Chondrocyte (in vitro differentiated cells): ENCODE results near the gene RARB. TPM values are rescaled to one million over a fixed set of nuclear protein-coding genes. Genes with fewer than 3 reads are reported as not detected.

Experiments
- DNase-seq: peaks from one replicate; pipeline ENCODE4 v3.0.0; 2021; ENCODE audit warnings: mixed read lengths, low spot score
- H3K27ac Mint-ChIP-seq: one replicate; pipeline ENCODE4 v1.8.0; 2021; ENCODE audit warnings: mild to moderate bottlenecking, moderate library complexity, mixed read lengths; ENCODE audit not compliant: unreplicated experiment
- H3K27me3 Mint-ChIP-seq: 2 replicates; pipeline ENCODE4 v1.8.0; 2021; ENCODE audit warnings: low read depth, mixed read lengths
- H3K36me3 Mint-ChIP-seq: 2 replicates; pipeline ENCODE4 v1.8.0; 2021; ENCODE audit warnings: low read depth, mixed read lengths
- H3K4me1 Mint-ChIP-seq: 2 replicates; pipeline ENCODE4 v1.8.0; 2021; ENCODE audit warnings: low read depth, mild to moderate bottlenecking, mixed read lengths
- H3K4me3 Mint-ChIP-seq: one replicate; pipeline ENCODE4 v1.8.0; 2021; ENCODE audit warnings: mild to moderate bottlenecking, moderate library complexity, mixed read lengths; ENCODE audit not compliant: unreplicated experiment
- H3K9me3 Mint-ChIP-seq: 2 replicates; pipeline ENCODE4 v1.8.0; 2021; ENCODE audit warnings: low read depth, mixed read lengths
- CTCF ChIP-seq: fragments of 200-600 bp; sonication (generic); IDR thresholded peaks from 2 replicates; pipeline ENCODE4 v1.5.0; 2021; ENCODE audit warnings: antibody characterized with exemption, mild to moderate bottlenecking, moderate library complexity
- total RNA-seq: library from RNA; stranded (reverse); gene quantifications from 3 replicates; pipeline ENCODE4 v1.2.1, GENCODE V29; 2021

The RARB gene
- total RNA-seq, 1 donor from 2014 or later: 5.9 TPM

- TF ChIP-seq CTCF: no peak
- Mint-ChIP-seq H3K9me3 (no peaks in the 10 kb centered on the region), H3K36me3 (no peaks in the 10 kb centered on the region), H3K4me1 (peaks cover 53% of the 10 kb centered on the region), H3K27ac (no peak overlapping the region), H3K27me3 (no peaks in the 10 kb centered on the region), H3K4me3 (no peak overlapping the region)
- DNase-seq: no peak
These were observed 30.4 kb downstream of the RARB start for GRCh38 chr3:25458420-25458814.

GRCh38 chr3:25460751-25461150 is 32.7 kb downstream of the RARB start:
- Mint-ChIP-seq H3K27me3 (no peaks in the 10 kb centered on the region), H3K9me3 (no peaks in the 10 kb centered on the region), H3K36me3 (no peaks in the 10 kb centered on the region), H3K27ac (no peak overlapping the region), H3K4me3 (no peak overlapping the region), H3K4me1 (peaks cover 40% of the 10 kb centered on the region)
- no peak for DNase-seq
- TF ChIP-seq CTCF: no peak

- H3K27ac Mint-ChIP-seq: no peak overlapping the region
- DNase-seq: no peak
- no peaks in the 10 kb centered on the region for H3K36me3 Mint-ChIP-seq
- H3K4me1 Mint-ChIP-seq: peaks cover 41% of the 10 kb centered on the region
- H3K4me3 Mint-ChIP-seq: no peak overlapping the region
- no peak for TF ChIP-seq CTCF
- no peaks in the 10 kb centered on the region for H3K27me3 Mint-ChIP-seq
- H3K9me3 Mint-ChIP-seq: no peaks in the 10 kb centered on the region
These were observed 33.9 kb downstream of the RARB start for GRCh38 chr3:25461946-25462345.

- no peak overlapping the region for H3K27ac Mint-ChIP-seq
- TF ChIP-seq CTCF: no peak
- H3K4me3 Mint-ChIP-seq: no peak overlapping the region
- no peaks in the 10 kb centered on the region for H3K27me3 Mint-ChIP-seq
- no peaks in the 10 kb centered on the region for H3K9me3 Mint-ChIP-seq
- no peaks in the 10 kb centered on the region for H3K36me3 Mint-ChIP-seq
- peaks cover 36% of the 10 kb centered on the region for H3K4me1 Mint-ChIP-seq
- DNase-seq: no peak
These were observed 34.4 kb downstream of the RARB start for GRCh38 chr3:25462495-25462894.

- no peak for DNase-seq
- H3K9me3 Mint-ChIP-seq: no peaks in the 10 kb centered on the region
- TF ChIP-seq CTCF: no peak
- no peaks in the 10 kb centered on the region for H3K36me3 Mint-ChIP-seq
- no peaks in the 10 kb centered on the region for H3K27me3 Mint-ChIP-seq
- no peak overlapping the region for H3K4me3 Mint-ChIP-seq
- H3K4me1 Mint-ChIP-seq: peaks cover 31% of the 10 kb centered on the region
- no peak overlapping the region for H3K27ac Mint-ChIP-seq
These were observed 35.9 kb downstream of the RARB start for GRCh38 chr3:25463836-25464418.
